ENCODE measurements around the gene ZNF324. TPM values are rescaled to one million over a fixed set of nuclear protein-coding genes. Genes with fewer than 3 reads are reported as not detected.
A peak's percentile ranks its signal among the peaks of the same experiment; 100 is the strongest.

The ZNF324 gene
- total and polyA plus RNA-seq, 2 of the 4 experiments (the other 2 are of a cell fraction), result 6.0 to 6.6 TPM

DNA sequence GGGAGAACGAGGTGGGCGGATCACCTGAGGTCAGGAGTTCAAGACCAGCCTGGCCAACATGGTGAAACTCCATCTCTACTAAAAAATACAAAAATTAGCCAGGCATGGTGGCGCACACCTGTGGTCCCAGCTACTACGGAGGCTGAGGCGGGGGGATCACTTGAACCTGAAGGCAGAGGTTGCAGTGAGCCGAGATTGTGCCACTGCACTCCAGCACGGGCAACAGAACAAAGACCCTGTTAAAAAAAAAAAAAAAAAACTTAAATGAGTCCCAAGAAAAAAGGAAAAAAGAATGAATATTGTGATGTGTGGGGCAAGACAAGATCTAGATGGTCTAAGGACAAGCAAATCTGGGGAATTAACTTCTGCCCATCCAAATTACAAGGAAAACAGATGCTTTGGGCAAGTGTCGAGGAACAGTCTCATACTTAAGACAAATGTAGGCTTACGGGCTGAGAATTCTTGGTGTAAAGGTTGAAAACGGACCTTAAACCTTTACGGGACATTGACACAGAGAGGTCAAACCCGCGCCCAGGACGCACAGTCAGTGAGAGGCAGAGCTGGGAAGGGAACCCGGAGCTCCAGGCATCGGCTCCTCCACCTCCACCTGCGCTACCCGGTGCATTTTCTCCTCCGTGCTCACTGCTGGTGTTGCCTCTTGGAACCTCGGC, 656 bp upstream of the ZNF324 start:
- intact Hi-C loops (cut with micrococcal nuclease), result no loop called here
- no peak overlapping the region for H4K5ac ChIP-seq (ENCODE audit: low read depth, low read length)
- peak overlapping the region; percentile 92 for H3K4me2 ChIP-seq (ENCODE audit: low read depth, low read length)
- 4% methylated on average over 4 of the region's 20 CpGs; no CpG with 5 or more reads in 1 of the 2 experiments for WGBS, 2 experiments (ENCODE audit: extremely low coverage in 2 of 2, insufficient read length in 1 of 2)
- H2BK15ac ChIP-seq (ENCODE audit: low read depth, low read length), result no peak overlapping the region
- ChIA-PET CTCF (no interaction called here), POLR2A (ENCODE audit: unreplicated experiment) (no interaction called here)
- H3K14ac ChIP-seq (replicated peaks; ENCODE audit: low read depth, low read length), result peak overlapping the region; percentile 78; the same call in 1 of the 2 replicates
- H3K4me3 ChIP-seq (ENCODE audit: insufficient read depth, low read depth, low read length), result peak overlapping the region; percentile 65
- H3K18ac ChIP-seq (ENCODE audit: low read depth, low read length), result no peak overlapping the region
- H3K9me3 ChIP-seq (ENCODE audit: control insufficient read depth, insufficient read depth, low read length), result no peaks in the 10 kb centered on the region
- no peak overlapping the region; the same call in 1 of the 2 replicates for H3K56ac ChIP-seq (ENCODE audit: extremely low read depth, insufficient read depth, low read length)
- no peak overlapping the region; the same call in 1 of the 2 replicates for H3K27ac ChIP-seq (ENCODE audit: insufficient read depth, low read length)
- no TSS peak for BruUV-seq (replicated peaks)
- peaks cover 13% of the 10 kb centered on the region for H4K20me1 ChIP-seq (ENCODE audit: insufficient read depth, low read length)
- peak overlapping the region; percentile 63 for H3K4ac ChIP-seq (ENCODE audit: low read depth, low read length)
- peak overlapping the region; percentile 53 for H3K9ac ChIP-seq (ENCODE audit: low read depth, low read length)
- in situ Hi-C loops (cut with MboI; ENCODE audit: low sequenced_read_pairs), result no loop called here
- peak overlapping the region; percentile 29; the same call in 1 of the 2 replicates for H2BK20ac ChIP-seq (ENCODE audit: low read depth, low read length)
- peak overlapping the region; percentile 57 to 95; a peak in 3 of 4 replicates for H4K8ac ChIP-seq (ENCODE audit: low read depth in 2 of 2, low read length in 2 of 2)
- DNase-seq (no peak), ATAC-seq (ENCODE audit: low read depth) (peak; percentile 4; the same call in 1 of the 2 replicates)
- H4K91ac ChIP-seq (ENCODE audit: insufficient read depth, low read depth, low read length), result no peak overlapping the region
- peaks cover 14% of the 10 kb centered on the region for H3K36me3 ChIP-seq (ENCODE audit: control insufficient read depth, insufficient read depth, low read length)
- TF ChIP-seq, protein P1, sequence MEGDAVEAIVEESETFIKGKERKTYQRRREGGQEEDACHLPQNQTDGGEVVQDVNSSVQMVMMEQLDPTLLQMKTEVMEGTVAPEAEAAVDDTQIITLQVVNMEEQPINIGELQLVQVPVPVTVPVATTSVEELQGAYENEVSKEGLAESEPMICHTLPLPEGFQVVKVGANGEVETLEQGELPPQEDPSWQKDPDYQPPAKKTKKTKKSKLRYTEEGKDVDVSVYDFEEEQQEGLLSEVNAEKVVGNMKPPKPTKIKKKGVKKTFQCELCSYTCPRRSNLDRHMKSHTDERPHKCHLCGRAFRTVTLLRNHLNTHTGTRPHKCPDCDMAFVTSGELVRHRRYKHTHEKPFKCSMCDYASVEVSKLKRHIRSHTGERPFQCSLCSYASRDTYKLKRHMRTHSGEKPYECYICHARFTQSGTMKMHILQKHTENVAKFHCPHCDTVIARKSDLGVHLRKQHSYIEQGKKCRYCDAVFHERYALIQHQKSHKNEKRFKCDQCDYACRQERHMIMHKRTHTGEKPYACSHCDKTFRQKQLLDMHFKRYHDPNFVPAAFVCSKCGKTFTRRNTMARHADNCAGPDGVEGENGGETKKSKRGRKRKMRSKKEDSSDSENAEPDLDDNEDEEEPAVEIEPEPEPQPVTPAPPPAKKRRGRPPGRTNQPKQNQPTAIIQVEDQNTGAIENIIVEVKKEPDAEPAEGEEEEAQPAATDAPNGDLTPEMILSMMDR (conservative IDR thresholded peaks at IDR 0.05; ENCODE audit: low read depth, low read length), result no peak
- H3K9me1 ChIP-seq (ENCODE audit: insufficient read depth, low read length), result peaks cover 14% of the 10 kb centered on the region
- dilution Hi-C loops (cut with HindIII; ENCODE audit: low sequenced_read_pairs, unreplicated experiment), result no loop called here
- H3K27me3 ChIP-seq (ENCODE audit: control insufficient read depth, insufficient read depth, low read length), result no peaks in the 10 kb centered on the region
- peak overlapping the region; percentile 89 for H2AK9ac ChIP-seq (replicated peaks; ENCODE audit: low read depth, low read length, poor library complexity)
- H2BK5ac ChIP-seq (ENCODE audit: low read depth, low read length, poor library complexity, severe bottlenecking), result no peak overlapping the region
- H3K79me1 ChIP-seq (ENCODE audit: low read depth in 1 of 2, low read length in 2 of 2), result peaks cover 14 to 27% of the 10 kb centered on the region in 2 experiments; a peak in 3 of 4 replicates
- H3K4me1 ChIP-seq (ENCODE audit: control insufficient read depth, insufficient read depth, low read length), result peaks cover 7% of the 10 kb centered on the region
- no peak overlapping the region for H2AK5ac ChIP-seq (ENCODE audit: low read depth, low read length)
- peak overlapping the region; percentile 100 for H2AFZ ChIP-seq (replicated peaks; ENCODE audit: low read length, poor library complexity)
- peak overlapping the region; percentile 80 for H3K23ac ChIP-seq (ENCODE audit: low read depth, low read length)
- no peak overlapping the region for H2BK120ac ChIP-seq (ENCODE audit: low read depth, low read length)
